ENCODE data around the gene OSBPL10. TPM values are rescaled to one million over a fixed set of nuclear protein-coding genes. Genes with fewer than 3 reads are reported as not detected.

OSBPL10 gene
- total RNA-seq, 1 donor from 2014 or later = 45.4 TPM

- no peak for DNase-seq (ENCODE audit: low spot score)
- no peaks in the 10 kb centered on the region for H3K9me3 Mint-ChIP-seq (ENCODE audit: low read depth)
- H3K27me3 Mint-ChIP-seq (ENCODE audit: low read depth) = no peaks in the 10 kb centered on the region
- peaks cover 37% of the 10 kb centered on the region for H3K4me1 Mint-ChIP-seq (ENCODE audit: low read depth)
- TF ChIP-seq, protein P1, sequence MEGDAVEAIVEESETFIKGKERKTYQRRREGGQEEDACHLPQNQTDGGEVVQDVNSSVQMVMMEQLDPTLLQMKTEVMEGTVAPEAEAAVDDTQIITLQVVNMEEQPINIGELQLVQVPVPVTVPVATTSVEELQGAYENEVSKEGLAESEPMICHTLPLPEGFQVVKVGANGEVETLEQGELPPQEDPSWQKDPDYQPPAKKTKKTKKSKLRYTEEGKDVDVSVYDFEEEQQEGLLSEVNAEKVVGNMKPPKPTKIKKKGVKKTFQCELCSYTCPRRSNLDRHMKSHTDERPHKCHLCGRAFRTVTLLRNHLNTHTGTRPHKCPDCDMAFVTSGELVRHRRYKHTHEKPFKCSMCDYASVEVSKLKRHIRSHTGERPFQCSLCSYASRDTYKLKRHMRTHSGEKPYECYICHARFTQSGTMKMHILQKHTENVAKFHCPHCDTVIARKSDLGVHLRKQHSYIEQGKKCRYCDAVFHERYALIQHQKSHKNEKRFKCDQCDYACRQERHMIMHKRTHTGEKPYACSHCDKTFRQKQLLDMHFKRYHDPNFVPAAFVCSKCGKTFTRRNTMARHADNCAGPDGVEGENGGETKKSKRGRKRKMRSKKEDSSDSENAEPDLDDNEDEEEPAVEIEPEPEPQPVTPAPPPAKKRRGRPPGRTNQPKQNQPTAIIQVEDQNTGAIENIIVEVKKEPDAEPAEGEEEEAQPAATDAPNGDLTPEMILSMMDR (IDR thresholded peaks at IDR 0.05) = no peak
- no peak overlapping the region for H3K4me3 Mint-ChIP-seq (ENCODE audit: unreplicated experiment)
- H3K36me3 Mint-ChIP-seq (ENCODE audit: low read depth) = no peaks in the 10 kb centered on the region
- H3K27ac Mint-ChIP-seq (ENCODE audit: unreplicated experiment) = no peak overlapping the region
These were observed 69.4 kb downstream of the OSBPL10 start for GRCh38 chr3:31911643-31912042.

GRCh38 chr3:31911124-31911523, 69.9 kb downstream of the OSBPL10 start:
- DNase-seq (ENCODE audit: low spot score) = no peak
- Mint-ChIP-seq H3K4me1 (ENCODE audit: low read depth) (peaks cover 41% of the 10 kb centered on the region), H3K36me3 (ENCODE audit: low read depth) (no peaks in the 10 kb centered on the region), H3K27me3 (ENCODE audit: low read depth) (no peaks in the 10 kb centered on the region), H3K27ac (ENCODE audit: unreplicated experiment) (no peak overlapping the region), H3K9me3 (ENCODE audit: low read depth) (no peaks in the 10 kb centered on the region), H3K4me3 (ENCODE audit: unreplicated experiment) (no peak overlapping the region)
- TF ChIP-seq, protein P1 (IDR thresholded peaks at IDR 0.05) = no peak

DNA sequence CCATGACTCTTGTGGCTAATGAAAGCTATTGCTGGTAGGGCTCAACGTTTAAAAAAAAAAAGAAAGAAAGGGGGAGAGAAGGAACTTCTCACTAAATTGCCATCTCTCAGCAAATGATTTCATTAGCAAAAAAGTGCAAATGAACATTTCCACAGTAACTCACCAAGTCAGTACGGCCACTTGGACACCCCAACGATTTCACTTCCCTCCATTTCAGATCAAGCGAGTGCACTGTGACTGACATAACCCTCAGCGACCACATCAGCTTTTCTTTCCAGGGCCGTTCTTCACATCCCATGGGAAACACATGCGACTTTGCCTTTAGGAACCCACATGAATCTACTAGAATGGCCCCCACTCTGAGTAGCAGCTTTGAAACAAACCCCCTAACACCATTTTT, 71.6 kb downstream of the OSBPL10 start:
- Mint-ChIP-seq H3K36me3 (ENCODE audit: low read depth) (no peaks in the 10 kb centered on the region), H3K9me3 (ENCODE audit: low read depth) (no peaks in the 10 kb centered on the region), H3K4me1 (ENCODE audit: low read depth) (peaks cover 57% of the 10 kb centered on the region), H3K27ac (ENCODE audit: unreplicated experiment) (no peak overlapping the region), H3K27me3 (ENCODE audit: low read depth) (no peaks in the 10 kb centered on the region), H3K4me3 (ENCODE audit: unreplicated experiment) (no peak overlapping the region)
- DNase-seq (ENCODE audit: low spot score) = no peak
- TF ChIP-seq, protein P1 (IDR thresholded peaks at IDR 0.05) = no peak

- H3K9me3 Mint-ChIP-seq (ENCODE audit: low read depth) = no peaks in the 10 kb centered on the region
- no peaks in the 10 kb centered on the region for H3K36me3 Mint-ChIP-seq (ENCODE audit: low read depth)
- TF ChIP-seq, protein P1 (IDR thresholded peaks at IDR 0.05) = peak; percentile 25
- DNase-seq (ENCODE audit: low spot score) = no peak
- peaks cover 66% of the 10 kb centered on the region for H3K4me1 Mint-ChIP-seq (ENCODE audit: low read depth)
- no peak overlapping the region for H3K27ac Mint-ChIP-seq (ENCODE audit: unreplicated experiment)
- no peak overlapping the region for H3K4me3 Mint-ChIP-seq (ENCODE audit: unreplicated experiment)
- H3K27me3 Mint-ChIP-seq (ENCODE audit: low read depth) = no peaks in the 10 kb centered on the region
These were observed 72.5 kb downstream of the OSBPL10 start for GRCh38 chr3:31908391-31909097.

DNA sequence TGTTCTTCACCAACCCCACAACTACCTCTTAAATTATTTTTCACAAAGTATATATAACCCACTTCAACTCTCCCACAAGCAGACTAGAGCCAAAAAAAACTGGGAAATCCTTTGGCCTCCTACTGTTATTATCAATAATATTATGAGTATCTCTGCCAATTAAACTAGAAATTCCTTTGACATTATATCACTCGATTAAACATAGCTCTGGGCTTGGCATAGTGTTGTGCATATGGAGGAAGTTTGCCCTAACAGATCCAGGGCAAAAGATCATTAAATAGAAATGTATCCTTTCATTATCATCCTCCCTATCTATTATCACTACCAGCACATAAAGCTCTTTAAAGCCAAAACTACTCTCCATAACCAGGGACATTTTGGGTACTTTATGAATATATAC, 74.9 kb downstream of the OSBPL10 start:
- Mint-ChIP-seq H3K27ac (ENCODE audit: unreplicated experiment) (peak overlapping the region; percentile 24), H3K4me1 (ENCODE audit: low read depth) (peaks cover 68% of the 10 kb centered on the region), H3K27me3 (ENCODE audit: low read depth) (no peaks in the 10 kb centered on the region), H3K36me3 (ENCODE audit: low read depth) (no peaks in the 10 kb centered on the region), H3K4me3 (ENCODE audit: unreplicated experiment) (no peak overlapping the region), H3K9me3 (ENCODE audit: low read depth) (no peaks in the 10 kb centered on the region)
- TF ChIP-seq, protein P1 (IDR thresholded peaks at IDR 0.05) = no peak
- no peak for DNase-seq (ENCODE audit: low spot score)
